Measurements from ENCODE around the gene MPPED2.

MPPED2 gene

GRCh38 chr11:30414244-30414643, 171.9 kb downstream of the MPPED2 start:
- TF ChIP-seq CTCF (IDR thresholded peaks at IDR 0.05; ENCODE audit: insufficient read depth, low read length) (no peak), SPI1 (IDR thresholded peaks at IDR 0.05; ENCODE audit: borderline replicate concordance, low read depth) (no peak), POLR2AphosphoS5 (IDR thresholded peaks at IDR 0.05; ENCODE audit: low read depth) (no peak), GABPA (IDR thresholded peaks at IDR 0.05; ENCODE audit: low read depth) (no peak), REST (IDR thresholded peaks at IDR 0.05; ENCODE audit: insufficient replicate concordance, low read depth) (no peak)
- no peak overlapping the region for H3K4me3 ChIP-seq (replicated peaks; ENCODE audit: insufficient read depth, low read length)
- H3K27ac ChIP-seq (replicated peaks), result no peak overlapping the region
- H3K27me3 ChIP-seq (ENCODE audit: insufficient read depth, poor library complexity, severe bottlenecking), result peaks cover 2% of the 10 kb centered on the region
- no peak for DNase-seq (ENCODE audit: low read depth in 1 of 2, low spot score in 1 of 2)

DNA sequence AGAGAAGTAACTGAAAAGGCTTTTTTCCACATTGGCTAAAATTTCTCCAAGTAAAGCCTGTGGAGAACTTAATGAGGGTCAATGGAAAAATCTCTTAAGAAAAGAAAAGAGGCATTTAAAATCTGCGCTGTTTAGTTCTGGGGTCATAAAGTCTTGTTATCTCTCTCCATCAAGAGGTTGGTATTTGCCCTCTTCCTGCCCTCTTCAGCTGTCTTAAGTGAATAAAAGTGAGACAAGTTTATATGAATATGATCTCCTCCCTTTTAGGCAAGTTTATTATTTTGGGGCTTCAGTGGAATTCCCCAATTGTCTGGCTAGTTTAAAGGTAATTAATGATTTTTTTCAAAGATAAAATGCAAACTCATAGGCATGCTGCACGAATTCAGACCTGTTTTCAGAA, 173.6 kb downstream of the MPPED2 start:
- Histone ChIP-seq H3K27ac (replicated peaks) (no peak overlapping the region), H3K4me3 (replicated peaks; ENCODE audit: insufficient read depth, low read length) (no peak overlapping the region), H3K27me3 (ENCODE audit: insufficient read depth, poor library complexity, severe bottlenecking) (peaks cover 2% of the 10 kb centered on the region)
- TF ChIP-seq CTCF (IDR thresholded peaks at IDR 0.05; ENCODE audit: insufficient read depth, low read length), result no peak
- no peak for TF ChIP-seq REST (IDR thresholded peaks at IDR 0.05; ENCODE audit: insufficient replicate concordance, low read depth)
- TF ChIP-seq GABPA (IDR thresholded peaks at IDR 0.05; ENCODE audit: low read depth), result no peak
- TF ChIP-seq SPI1 (IDR thresholded peaks at IDR 0.05; ENCODE audit: borderline replicate concordance, low read depth), result no peak
- TF ChIP-seq POLR2AphosphoS5 (IDR thresholded peaks at IDR 0.05; ENCODE audit: low read depth), result no peak
- DNase-seq (ENCODE audit: low read depth in 1 of 2, low spot score in 1 of 2), result no peak

DNA sequence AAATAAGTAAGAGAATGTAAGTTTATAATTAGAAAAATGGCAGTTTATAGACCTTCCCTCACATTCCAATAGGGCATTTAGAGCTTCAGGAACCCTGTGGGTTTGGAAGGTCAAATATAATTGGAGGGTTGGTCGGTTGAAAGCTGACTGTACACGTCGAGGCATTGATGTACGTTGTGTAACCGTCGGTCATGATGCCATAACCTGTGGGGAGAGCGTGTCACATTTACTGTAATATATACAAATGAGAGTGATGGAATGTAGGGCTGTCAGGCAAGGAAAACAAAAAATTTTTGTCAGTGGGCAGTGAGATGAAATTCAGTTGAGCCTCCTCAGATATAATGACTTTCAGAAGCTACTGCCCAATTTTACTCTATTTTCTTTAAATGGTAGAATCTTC, 174.8 kb downstream of the MPPED2 start:
- TF ChIP-seq GABPA (IDR thresholded peaks at IDR 0.05; ENCODE audit: low read depth) (no peak), POLR2AphosphoS5 (IDR thresholded peaks at IDR 0.05; ENCODE audit: low read depth) (no peak), SPI1 (IDR thresholded peaks at IDR 0.05; ENCODE audit: borderline replicate concordance, low read depth) (no peak), REST (IDR thresholded peaks at IDR 0.05; ENCODE audit: insufficient replicate concordance, low read depth) (no peak), CTCF (IDR thresholded peaks at IDR 0.05; ENCODE audit: insufficient read depth, low read length) (no peak)
- no peak for DNase-seq (ENCODE audit: low read depth in 1 of 2, low spot score in 1 of 2)
- no peak overlapping the region for H3K27ac ChIP-seq (replicated peaks)
- peaks cover 2% of the 10 kb centered on the region for H3K27me3 ChIP-seq (ENCODE audit: insufficient read depth, poor library complexity, severe bottlenecking)
- H3K4me3 ChIP-seq (replicated peaks; ENCODE audit: insufficient read depth, low read length), result no peak overlapping the region

All from HL-60 (cell line).